Measurements from ENCODE around the gene MACROD2. TPM values are rescaled to one million over a fixed set of nuclear protein-coding genes. Genes with fewer than 3 reads are reported as not detected.
"Not testable (repeated sequence)": the region's sequence is repeated elsewhere in the genome, so short reads cannot be mapped to it uniquely, and the experiment has no call there.

Gene MACROD2
- total RNA-seq, 1 experiment from 2014 or later = 3.4 TPM

- peak; percentile 72 for DNase-seq (ENCODE audit: low read depth)
- in situ Hi-C loops (cut with HindIII; ENCODE audit: low pct_unique_long_range_greater_than_20kb, low sequenced_read_pairs) = no loop called here
These were observed 146.9 kb downstream of the MACROD2 start for GRCh38 chr20:14142171-14142570.

DNA sequence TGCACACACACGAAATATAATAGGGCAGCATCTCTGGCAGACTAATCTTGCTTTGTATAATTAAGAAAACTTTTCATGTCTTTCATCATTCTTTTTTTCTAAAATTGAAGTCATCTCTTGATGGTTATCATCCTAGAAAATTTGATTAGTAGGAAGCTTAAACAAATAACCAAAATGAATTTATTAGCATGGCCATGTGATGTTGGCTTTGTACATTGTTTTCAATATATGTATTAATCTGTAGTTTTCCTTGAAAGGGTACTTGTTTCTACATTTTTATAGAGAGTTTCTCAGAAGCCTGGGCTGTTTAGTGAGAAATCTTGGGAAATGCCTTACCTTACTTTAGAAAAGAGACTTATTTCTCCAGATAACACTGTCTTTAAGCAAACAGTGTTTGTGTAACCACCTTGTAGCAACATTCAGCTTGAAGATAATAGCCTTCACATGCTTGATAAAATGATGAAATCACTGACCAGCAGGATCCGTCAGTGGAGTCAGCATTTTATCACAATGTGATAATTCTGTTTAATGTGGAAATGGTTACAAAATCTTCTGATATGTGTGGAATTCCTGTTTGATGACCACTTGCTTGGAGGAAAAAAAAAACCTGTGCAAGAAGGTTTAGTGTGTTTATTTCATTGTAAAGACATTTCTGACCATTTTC, 147.8 kb downstream of the MACROD2 start:
- in situ Hi-C loops (cut with HindIII; ENCODE audit: low pct_unique_long_range_greater_than_20kb, low sequenced_read_pairs) = no loop called here
- DNase-seq (ENCODE audit: low read depth) = no peak

DNA sequence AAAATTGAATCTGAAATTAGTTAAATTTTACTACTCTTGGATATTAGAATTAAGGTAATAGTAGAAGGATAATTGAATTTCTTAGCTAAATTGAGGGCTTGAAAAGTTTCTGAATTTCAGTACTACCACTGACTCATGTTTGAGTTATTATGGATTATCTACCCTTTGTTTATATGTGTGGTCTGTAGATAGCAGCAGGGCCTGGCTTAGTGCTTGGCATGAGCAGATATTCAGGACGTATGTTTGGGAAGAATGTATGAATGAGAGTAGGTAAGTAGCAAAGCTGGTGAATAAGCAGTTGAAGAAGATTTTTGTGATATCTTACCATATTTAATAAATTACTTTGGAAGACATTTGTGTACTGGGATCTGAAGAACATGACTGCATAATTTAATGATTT, 152.7 kb downstream of the MACROD2 start:
- no peak for DNase-seq (ENCODE audit: low read depth)
- in situ Hi-C loops (cut with HindIII; ENCODE audit: low pct_unique_long_range_greater_than_20kb, low sequenced_read_pairs) = no loop called here

DNA sequence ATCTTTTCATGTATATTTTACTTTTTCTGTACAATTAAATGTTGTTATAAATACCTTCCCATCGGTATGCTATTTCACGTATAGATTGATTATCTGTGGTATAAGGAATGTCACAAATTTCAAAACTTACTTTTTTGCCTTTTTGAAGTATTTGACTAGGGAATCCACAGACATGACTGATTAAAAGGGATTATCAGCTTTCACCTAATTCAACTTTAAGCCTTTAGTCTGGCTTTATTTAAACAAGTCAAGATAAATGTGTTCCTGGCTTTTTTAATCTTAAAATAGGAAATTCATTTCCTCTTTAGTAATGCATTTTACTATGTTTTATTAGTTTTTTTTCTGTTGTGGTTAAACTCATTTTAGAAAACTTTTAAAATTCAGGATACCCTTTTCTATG, 160.0 kb downstream of the MACROD2 start:
- in situ Hi-C loops (cut with HindIII; ENCODE audit: low pct_unique_long_range_greater_than_20kb, low sequenced_read_pairs) = no loop called here
- no peak for DNase-seq (ENCODE audit: low read depth)

GRCh38 chr20:14178528-14178927, 183.2 kb downstream of the MACROD2 start:
- in situ Hi-C loops (cut with HindIII; ENCODE audit: low pct_unique_long_range_greater_than_20kb, low sequenced_read_pairs) = no loop called here
- DNase-seq (ENCODE audit: low read depth) = no peak

DNA sequence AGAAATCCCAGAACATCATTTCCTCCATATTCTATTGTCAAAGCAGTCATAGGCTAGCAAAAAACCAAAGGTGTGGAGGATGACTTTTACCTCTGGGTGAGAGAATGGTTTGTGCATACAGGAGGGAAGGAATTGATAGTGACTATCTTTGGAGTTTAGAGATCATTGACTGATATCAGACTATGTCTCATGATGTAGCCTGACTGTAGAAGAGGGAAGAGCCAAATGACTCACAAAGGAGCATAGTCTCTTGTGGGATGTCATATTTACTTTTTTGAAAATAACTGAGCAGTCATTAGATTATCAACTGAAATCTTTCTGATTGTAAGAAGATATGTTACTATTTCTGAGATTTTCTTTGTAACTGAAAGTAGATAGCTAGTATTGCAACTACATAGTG, 183.6 kb downstream of the MACROD2 start:
- DNase-seq (ENCODE audit: low read depth) = no peak
- in situ Hi-C loops (cut with HindIII; ENCODE audit: low pct_unique_long_range_greater_than_20kb, low sequenced_read_pairs) = no loop called here

GRCh38 chr20:14189794-14190402, 194.6 kb downstream of the MACROD2 start:
- in situ Hi-C loops (cut with HindIII; ENCODE audit: low pct_unique_long_range_greater_than_20kb, low sequenced_read_pairs) = no loop called here
- DNase-seq (ENCODE audit: low read depth) = peak; percentile 44

DNA sequence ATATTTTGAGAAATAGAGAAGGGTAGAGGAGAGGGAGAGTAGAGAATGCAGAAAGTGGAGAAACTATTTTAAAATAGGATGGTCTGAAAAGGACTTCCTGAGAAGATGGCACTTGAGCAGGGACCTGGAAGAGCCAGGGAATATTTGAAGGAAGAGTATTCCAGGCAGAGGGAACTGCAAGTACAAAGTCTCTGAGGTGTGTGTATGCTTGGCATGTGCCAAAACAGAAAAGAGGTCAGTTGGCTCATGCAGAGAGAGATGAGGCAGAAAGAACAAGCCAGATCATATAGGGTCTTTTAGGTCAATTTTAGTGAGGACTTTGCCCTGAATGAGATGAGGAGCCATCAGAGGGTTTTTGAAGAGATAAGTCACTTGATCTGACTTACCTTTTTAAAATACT, 196.2 kb downstream of the MACROD2 start:
- no peak for DNase-seq (ENCODE audit: low read depth)
- in situ Hi-C loops (cut with HindIII; ENCODE audit: low pct_unique_long_range_greater_than_20kb, low sequenced_read_pairs) = no loop called here

GRCh38 chr20:14193443-14193842, 198.1 kb downstream of the MACROD2 start:
- in situ Hi-C loops (cut with HindIII; ENCODE audit: low pct_unique_long_range_greater_than_20kb, low sequenced_read_pairs) = no loop called here
- no peak for DNase-seq (ENCODE audit: low read depth)

- no peak for DNase-seq (ENCODE audit: low read depth)
- in situ Hi-C loops (cut with HindIII; ENCODE audit: low pct_unique_long_range_greater_than_20kb, low sequenced_read_pairs) = no loop called here
These were observed 198.6 kb downstream of the MACROD2 start for GRCh38 chr20:14193885-14194284.

- no peak for DNase-seq (ENCODE audit: low read depth)
- in situ Hi-C loops (cut with HindIII; ENCODE audit: low pct_unique_long_range_greater_than_20kb, low sequenced_read_pairs) = no loop called here
These were observed 201.8 kb downstream of the MACROD2 start for GRCh38 chr20:14197097-14197496.

- in situ Hi-C loops (cut with HindIII; ENCODE audit: low pct_unique_long_range_greater_than_20kb, low sequenced_read_pairs) = no loop called here
- no peak for DNase-seq (ENCODE audit: low read depth)
These were observed 203.1 kb downstream of the MACROD2 start for GRCh38 chr20:14198416-14198815.

- in situ Hi-C loops (cut with HindIII; ENCODE audit: low pct_unique_long_range_greater_than_20kb, low sequenced_read_pairs) = no loop called here
These were observed 203.8 kb downstream of the MACROD2 start for GRCh38 chr20:14199111-14199510.

DNA sequence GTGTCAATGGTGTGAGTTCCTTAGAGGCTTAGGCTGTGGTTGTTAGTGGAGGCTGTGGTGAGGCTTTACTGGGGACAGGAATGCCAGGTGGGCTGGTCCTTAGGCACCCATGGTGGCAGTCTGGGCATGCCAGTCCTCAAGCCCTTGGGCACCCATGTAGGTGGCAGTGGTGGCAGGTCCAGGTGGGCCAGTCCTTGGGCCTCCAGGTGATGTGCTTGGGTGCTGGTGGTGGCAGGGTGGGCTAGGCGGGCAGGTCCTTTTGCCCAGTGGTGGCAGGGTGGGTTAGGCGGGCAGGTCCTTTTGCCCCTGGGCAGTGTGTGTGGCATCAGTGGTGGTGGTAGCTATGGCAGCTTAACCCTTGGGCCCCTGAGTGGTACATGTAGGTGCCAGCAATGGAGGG, 208.3 kb downstream of the MACROD2 start:
- in situ Hi-C loops (cut with HindIII; ENCODE audit: low pct_unique_long_range_greater_than_20kb, low sequenced_read_pairs) = no loop called here

More at GRCh38 chr20:14199111-14199510, 203.8 kb downstream of the MACROD2 start:
- DNase-seq (ENCODE audit: low read depth) = no peak

DNA sequence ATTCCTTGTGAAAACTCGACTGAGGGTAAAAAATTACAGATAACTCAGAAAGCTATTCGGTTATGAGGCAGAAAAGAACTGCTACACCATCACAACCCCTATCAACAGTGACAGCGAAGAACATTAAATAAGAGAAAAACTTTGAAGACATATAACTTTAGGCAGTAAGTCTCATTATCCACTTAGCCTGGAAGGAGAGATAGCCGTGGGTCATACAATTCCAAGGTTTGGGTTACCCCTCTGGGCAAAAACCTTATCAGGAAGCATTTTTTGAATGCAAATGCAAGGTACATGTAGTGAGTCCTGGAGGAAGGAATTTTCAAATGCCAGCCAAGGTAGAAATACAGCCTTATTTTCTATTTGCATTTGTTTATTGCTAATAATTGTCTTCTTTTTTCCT, 212.3 kb downstream of the MACROD2 start:
- in situ Hi-C loops (cut with HindIII; ENCODE audit: low pct_unique_long_range_greater_than_20kb, low sequenced_read_pairs) = no loop called here
- no peak for DNase-seq (ENCODE audit: low read depth)

More for the DNA sequence above, 208.3 kb downstream of the MACROD2 start:
- no peak for DNase-seq (ENCODE audit: low read depth)

DNA sequence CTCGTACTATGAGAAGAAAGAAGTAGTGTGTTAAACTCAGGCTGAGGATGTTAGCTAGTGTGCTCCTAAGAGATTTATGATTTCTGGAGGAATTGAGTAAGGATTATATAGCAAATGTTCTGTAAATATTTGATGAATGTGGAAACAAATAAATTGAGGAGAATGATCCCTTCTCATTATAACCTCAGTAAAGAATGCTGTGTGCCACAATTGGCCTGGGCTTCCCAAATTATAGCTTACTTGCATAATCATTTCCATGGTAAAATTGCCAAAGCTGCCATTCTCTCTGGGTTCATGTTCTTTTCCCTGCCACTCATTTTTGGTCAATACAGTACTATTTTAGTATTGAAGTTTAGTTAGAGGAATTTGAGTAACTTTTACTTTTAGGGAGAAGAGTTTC, 213.6 kb downstream of the MACROD2 start:
- DNase-seq (ENCODE audit: low read depth) = no peak
- in situ Hi-C loops (cut with HindIII; ENCODE audit: low pct_unique_long_range_greater_than_20kb, low sequenced_read_pairs) = no loop called here

GRCh38 chr20:14210146-14210545, 214.8 kb downstream of the MACROD2 start:
- DNase-seq (ENCODE audit: low read depth) = no peak
- in situ Hi-C loops (cut with HindIII; ENCODE audit: low pct_unique_long_range_greater_than_20kb, low sequenced_read_pairs) = no loop called here

- peak; percentile 26 for DNase-seq (ENCODE audit: low read depth)
- in situ Hi-C loops (cut with HindIII; ENCODE audit: low pct_unique_long_range_greater_than_20kb, low sequenced_read_pairs) = no loop called here
These were observed 218.7 kb downstream of the MACROD2 start for GRCh38 chr20:14214046-14214445.

- DNase-seq (ENCODE audit: low read depth); in situ Hi-C loops (cut with HindIII; ENCODE audit: low pct_unique_long_range_greater_than_20kb, low sequenced_read_pairs): not testable (repeated sequence)
These were observed 220.6 kb downstream of the MACROD2 start for GRCh38 chr20:14215880-14216279.
